ENCODE results near the gene LRRC2.
"Not testable (repeated sequence)": the region's sequence is repeated elsewhere in the genome, so short reads cannot be mapped to it uniquely, and the experiment has no call there.

Gene LRRC2, protein sequence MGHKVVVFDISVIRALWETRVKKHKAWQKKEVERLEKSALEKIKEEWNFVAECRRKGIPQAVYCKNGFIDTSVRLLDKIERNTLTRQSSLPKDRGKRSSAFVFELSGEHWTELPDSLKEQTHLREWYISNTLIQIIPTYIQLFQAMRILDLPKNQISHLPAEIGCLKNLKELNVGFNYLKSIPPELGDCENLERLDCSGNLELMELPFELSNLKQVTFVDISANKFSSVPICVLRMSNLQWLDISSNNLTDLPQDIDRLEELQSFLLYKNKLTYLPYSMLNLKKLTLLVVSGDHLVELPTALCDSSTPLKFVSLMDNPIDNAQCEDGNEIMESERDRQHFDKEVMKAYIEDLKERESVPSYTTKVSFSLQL

DNA sequence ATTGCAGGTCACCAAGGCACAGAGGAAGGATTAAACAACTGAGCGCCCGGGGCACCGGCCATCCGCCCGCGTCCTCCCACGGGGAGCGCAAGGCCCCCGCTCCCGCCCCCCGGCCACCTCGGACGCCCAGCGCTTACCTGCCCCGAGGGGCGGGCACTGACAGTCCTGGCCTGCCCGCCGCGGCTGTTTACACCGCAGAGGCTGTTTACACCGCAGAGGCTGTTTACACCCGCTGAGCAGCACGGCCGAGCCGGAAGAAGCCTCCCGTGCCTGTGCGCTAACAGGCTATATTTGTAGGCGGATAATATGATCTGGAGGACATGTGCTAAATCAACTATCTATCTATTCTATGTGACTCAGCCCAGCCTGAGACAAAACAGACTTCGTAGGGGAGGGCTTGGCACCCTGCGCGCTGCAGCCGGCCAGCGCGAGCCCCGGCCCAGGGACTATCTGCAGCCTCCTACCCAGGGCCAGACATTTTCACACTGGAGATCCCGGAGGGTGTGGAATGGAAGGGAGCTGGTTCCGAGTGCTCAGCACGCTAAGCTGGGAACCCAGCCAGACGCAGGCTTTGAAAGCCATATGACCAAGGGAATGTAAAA, at the start of gene LRRC2:
LRRC2 (minus strand) TSS at position 263 of the 602 bp plus-strand sequence. CDS start 14,711 bp downstream, outside the sequence.
- DNase-seq (ENCODE audit: low spot score), result peak; percentile 21

DNA sequence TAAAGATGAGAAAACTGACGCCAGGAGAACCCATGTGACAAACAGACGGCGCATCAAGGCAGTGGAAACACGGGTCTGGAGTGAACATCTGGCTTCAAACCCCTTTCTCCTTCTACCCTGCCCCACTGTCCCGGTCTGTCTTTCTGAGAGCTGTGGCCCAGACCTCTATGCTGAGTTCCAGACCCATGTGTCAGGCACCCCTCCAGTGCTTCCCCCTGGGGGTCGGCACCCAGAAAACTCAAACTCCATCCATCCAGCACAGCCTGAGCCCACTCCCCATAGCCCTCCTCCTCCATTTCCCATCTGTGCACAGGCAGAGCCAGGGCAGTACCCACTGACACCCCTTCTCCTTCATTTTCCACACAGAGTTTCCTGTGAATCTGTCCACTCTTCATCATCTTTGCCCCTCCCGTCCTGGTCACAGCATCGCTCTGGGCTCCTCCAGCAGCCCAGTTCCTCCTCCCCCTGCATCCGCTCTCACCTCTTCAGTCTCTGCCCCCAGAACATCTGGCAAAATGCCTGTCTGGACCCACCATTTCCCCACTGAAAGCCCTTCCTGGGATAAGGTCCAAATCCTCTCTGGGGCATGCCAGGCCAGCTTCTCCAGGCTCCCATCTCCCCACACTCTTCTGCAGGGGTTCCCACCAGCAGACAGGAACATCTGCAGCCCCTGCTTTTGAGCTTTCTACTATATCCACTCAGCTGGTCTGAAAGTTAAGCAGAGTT, 49.1 kb upstream of the LRRC2 start:
- no peak for DNase-seq (ENCODE audit: low spot score)

DNA sequence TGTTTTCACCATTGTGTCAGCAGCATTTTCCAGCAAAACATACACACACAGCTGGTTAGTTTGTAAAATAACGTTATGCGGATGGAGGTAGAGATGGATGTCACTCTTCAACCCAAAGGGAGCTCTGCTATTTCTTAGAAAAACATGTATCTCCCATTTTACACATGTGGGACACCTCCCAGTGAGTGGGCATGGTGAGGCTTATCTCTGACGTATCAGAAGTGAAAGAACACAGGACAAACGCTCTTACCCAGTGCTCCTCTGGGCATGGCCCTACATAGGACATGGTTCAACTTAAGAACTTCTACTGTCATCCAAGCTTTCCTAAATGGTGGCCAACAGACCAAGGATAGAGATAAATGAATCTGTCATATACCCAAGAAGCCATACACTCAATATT, 48.3 kb upstream of the LRRC2 start:
- DNase-seq (ENCODE audit: low spot score), result no peak

DNA sequence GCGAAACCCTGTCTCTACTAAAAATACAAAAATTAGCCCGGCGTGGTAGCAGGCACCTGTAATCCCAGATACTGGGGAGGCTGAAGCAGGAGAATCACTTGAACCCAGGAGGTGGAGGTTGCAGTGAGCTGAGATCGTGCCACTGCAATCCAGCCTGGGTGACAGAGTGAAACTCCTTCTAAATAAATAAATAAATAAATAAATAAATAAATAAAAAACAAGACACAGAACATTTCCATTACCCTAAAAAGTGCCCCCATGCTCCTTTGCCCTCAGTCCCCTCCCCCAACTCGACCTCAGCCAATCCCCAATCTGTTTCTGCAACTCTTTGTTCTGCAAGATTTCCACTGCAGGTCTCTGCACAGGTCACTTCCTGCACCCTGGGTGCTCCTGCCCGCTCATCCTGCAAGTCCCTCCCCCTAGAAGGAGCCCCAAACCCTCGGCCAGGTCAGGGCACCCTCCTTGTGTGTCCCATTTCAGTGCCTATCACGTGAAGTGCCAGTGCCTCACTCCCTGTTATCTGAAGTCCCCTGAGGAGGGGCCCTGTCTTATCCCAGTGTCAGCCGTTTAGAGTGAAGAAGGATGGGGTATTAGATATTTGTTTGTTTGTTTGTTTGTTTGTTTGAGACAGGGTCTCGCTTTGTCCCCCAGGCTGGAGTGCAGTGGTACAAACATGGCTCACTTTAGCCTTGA, 47.4 kb upstream of the LRRC2 start:
- no peak for DNase-seq (ENCODE audit: low spot score)

DNA sequence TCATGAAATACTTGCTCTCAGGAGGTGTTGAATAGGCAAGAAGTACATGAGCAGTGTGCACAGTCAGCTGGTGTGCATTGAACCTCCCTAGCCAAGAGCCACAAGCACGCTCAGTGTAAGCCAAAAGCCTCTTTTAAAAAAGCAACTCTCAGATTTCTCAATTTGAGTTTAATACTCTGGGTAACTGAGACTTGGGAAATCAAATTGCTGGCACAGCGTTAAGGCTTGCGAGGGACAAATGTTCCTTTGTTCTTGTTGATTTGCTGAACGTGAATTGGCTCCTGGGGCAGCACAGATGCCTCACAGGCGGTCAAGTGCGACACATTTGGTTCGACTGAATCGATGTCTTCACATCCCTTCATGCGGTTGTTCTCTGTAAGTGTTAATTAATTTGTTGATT, 46.2 kb upstream of the LRRC2 start, which contains the start of gene FAM240A:
FAM240A (plus strand) TSS at position 202 of the 400 bp plus-strand sequence; CDS start at position 361, 159 bp downstream.
- no peak for DNase-seq (ENCODE audit: low spot score)

DNA sequence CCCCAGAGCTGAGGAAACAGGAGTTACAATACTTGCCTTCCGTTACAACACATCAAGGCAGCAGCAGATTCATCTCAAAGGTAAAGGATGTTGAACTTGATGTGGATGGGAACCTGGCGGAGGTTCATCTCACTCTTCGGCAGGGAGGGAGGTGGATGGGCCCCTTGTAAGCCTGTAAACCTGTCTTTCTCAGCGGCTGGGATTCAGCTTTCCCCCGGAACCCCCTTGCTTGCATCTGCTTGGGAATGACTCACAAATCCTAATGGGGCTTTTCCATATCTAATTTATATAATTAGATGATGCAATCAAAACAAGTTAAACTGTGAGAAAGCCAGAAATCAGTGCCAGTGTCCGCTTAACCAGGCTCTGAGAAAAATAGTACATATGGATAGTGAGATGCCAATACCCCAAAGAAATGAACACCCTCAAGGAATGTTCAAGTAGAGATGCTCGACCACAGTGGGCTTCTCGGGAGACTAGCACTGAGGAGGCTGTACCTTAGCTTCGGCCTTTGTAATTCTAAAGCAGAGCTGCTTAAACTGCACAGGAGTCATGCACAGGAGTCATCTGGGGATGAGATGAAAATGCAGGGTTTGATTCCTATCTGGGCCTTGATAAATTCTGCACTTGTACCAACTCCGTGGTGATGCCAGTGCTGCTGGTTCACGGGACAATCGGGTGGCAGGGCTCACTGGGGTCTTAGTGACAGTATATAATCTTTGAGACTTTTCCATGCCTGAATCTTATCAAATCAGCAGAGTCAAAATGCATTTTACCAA, 44.0 kb upstream of the LRRC2 start:
- no peak for DNase-seq (ENCODE audit: low spot score)

DNA sequence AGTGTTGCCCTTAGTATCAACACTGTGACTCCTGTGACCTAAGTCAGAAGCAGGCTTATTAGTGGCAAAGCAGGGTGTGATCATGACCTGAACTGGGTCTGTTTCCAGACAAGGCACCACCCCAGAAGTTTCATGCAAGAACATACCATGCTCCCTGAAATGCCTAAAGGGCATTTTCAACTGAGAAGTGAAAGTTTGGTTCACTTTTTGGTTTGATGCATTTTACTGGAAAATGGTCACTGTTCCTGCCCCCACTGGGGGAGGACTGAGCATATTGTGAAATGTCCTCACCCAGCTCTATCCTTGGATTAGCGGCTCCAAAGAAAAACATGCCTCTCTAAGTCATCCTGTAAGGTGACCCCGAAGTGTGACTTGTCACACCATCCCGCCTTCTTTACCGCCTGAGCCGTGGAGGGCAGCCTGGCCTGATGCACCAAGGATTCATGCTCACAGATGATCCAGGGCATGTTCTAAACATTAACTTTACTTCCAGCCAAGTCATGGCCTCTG, 43.2 kb upstream of the LRRC2 start:
- DNase-seq (ENCODE audit: low spot score), result no peak

DNA sequence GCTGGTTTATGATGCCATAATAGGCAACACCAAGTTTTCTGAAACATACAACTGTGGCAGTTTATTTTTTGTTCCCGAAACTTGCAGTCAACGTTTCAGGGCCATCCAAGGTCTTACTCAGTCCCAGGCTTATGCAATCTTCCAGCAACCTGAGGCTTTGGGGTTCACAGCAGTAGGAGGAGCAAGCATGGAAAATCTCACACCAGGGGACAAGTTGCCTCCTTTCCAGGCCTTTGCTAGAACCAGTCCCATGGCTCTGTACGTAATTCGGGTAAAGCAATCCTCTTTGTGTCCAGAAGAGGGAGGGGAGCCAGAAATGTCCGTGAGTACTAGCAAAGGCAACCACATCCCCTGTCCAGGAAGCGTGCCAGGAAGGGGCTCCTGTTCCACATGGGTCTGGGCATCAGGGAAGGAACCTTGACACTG, 41.5 kb upstream of the LRRC2 start:
- DNase-seq (ENCODE audit: low spot score), result no peak

DNA sequence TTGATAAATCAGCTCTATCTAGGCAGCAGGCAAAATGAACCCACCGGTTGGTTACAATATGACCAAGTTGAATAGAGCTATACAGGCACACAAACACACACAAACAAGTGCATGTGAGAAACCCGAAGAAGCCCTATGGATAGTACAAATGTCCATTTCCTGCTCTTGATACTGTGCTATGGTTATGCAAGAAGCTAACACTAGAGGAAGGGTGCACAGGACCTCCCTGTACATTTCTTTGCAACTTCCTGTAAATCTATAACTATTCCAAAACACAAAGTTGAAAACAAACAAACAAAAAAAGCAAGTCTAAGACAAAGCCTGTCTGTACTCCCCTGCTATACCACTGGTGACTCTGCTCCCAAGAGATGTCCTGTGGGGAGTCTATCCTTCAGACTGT, 38.0 kb upstream of the LRRC2 start:
- DNase-seq (ENCODE audit: low spot score), result no peak

DNA sequence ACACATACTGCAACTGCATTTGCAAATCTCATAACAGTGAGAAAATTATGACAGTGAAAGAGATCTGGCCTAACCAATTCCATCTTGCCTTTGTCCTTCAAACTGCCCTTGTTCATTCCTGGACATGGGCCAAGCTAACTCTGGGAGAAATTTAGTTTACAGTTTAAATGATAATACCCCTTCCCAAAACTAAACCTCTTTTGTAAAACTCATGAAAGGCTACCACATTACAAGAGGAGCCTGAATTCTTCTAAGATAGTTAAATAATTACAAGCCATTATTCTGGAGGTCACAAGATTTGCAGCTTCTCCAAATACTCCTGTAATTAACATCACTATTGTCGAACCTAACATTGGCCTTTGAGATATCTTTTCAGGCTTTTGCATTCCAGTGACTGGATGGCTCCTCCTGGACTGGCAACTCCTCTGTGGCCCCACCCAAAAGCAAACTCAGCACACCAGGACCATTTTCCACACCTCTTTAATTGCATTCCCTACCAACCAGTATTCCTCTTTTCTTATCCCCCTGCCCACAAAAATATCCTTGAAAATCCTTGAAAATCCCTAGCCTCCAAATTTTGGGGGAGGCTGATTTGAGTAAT, 37.4 kb upstream of the LRRC2 start:
- DNase-seq (ENCODE audit: low spot score), result no peak

DNA sequence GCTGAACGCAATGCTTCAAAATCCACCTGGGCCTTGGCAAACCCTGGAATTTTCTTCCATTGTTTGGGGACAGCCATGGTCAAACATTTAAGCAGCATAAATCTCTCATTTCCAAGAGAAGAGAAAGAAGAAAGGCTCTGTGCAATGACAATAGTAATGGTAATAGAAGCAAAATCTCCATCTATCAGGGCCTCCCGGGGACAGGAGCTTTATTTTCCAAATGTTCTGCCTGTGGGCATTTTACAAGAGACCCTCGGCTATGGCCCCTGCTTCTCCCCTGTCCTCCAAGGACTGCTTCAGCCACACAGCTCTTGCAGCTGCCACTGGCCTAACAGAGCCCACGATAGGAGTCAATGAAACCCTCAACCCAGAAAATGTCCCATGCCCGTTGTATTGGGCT, 33.5 kb upstream of the LRRC2 start:
- no peak for DNase-seq (ENCODE audit: low spot score)

DNA sequence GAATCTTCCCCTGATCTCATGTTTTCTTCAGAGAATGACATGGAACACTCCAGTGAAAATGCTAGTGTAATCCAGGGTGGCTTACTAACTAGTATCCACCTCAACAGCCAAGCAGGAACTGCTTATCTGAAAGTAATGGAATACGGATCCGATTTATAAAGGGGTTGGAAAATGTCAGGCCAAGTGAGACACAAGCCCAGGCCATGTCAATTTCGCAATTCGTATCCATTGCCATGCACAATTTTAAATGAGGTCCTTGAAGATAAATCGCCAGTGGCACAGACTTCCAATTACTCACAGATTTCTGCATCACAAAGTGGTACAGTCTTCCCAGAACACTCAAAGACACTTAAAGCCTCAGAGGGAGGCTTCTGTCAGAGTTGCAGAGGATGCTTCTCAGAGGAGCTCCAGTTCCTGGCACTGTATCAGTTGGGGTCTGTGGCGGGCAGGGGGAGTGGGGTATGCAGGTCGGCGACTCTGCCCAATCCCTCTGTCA, 29.8 kb upstream of the LRRC2 start:
- DNase-seq (ENCODE audit: low spot score), result no peak

DNA sequence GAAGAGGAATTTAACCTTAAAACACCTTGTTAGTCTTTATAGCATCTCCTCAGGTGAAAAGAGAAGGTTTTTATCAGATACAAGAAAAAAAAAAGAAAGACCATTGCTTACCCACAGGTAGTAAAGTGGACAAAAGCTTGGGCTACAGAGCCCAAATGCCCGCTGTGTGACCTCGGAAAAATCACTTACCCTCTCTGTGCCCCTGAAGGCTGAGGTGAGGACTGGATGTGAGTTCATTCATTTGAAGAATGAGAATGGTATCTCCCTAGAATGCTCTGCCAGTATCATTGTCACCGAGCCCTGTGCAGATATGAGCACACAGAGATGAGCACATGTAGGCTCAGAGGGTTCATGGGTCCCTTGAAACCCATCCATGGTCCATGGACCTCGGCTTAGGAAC, 28.6 kb upstream of the LRRC2 start:
- no peak for DNase-seq (ENCODE audit: low spot score)

DNA sequence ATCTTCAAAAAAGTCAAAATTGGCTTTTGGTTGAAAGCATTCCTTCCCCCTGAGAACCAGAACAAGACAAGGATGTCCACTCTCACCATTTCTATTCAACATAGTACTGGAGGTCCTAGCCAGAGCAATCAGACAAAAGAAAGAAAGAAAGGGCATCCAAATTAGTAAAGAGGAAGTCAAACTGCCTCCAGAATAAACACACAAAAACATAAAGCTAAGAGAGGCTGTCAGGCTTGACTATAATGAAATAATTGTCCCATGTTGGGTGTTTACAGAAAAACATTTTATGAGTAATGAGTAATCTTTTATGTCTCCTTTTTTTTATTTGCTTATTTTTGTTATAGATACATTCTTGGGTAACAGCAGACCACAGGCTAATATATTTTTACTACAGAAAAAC, 27.9 kb upstream of the LRRC2 start:
- no peak for DNase-seq (ENCODE audit: low spot score)

DNA sequence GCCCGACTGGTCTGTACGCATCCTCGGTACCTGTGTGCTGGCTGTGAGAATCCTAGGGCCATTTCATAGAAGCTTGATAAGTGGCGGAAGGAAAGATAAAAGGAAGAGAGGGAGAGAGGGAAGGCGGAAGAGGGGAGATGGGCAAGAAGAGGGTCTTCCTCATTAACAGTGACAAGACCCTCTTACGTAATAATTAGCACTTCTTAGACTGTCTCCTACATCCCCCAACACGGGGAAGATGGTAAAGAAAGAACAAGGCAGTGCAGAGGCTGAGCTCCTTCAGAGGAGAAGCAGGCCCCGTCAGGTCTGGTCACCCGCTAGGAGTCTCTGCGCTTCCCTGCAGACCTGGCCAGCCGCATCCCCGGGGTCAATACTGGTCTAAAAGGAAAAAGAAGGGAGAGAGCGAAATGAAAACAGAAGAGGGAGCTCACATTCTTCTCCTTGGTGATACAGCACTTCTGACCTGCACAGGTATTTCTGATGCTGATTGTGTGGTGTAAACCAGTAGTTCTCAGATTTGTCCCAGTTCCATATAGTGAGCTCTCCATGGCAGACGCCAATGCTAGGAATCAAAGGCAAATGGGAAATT, 27.3 kb upstream of the LRRC2 start:
- no peak for DNase-seq (ENCODE audit: low spot score)

DNA sequence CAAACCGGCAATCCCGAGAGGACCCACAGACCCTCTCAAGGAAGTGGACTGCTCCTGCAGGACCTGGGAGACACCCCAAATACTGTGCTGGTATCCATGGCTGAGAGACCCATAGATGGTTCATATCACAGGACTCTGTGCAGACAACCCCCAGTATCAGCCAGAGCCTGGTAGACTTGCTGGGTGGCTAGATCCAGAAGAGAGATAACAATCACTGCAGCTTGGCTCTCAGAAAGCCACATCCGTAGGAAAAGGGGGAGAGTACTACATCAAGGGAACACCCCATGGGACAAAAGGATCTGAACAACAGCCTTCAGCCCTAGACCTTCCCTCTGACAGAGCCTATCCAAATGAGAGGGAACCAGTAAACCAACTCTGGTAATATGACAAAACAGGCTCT, 21.2 kb upstream of the LRRC2 start:
- not testable (repeated sequence) for DNase-seq (ENCODE audit: low spot score)

DNA sequence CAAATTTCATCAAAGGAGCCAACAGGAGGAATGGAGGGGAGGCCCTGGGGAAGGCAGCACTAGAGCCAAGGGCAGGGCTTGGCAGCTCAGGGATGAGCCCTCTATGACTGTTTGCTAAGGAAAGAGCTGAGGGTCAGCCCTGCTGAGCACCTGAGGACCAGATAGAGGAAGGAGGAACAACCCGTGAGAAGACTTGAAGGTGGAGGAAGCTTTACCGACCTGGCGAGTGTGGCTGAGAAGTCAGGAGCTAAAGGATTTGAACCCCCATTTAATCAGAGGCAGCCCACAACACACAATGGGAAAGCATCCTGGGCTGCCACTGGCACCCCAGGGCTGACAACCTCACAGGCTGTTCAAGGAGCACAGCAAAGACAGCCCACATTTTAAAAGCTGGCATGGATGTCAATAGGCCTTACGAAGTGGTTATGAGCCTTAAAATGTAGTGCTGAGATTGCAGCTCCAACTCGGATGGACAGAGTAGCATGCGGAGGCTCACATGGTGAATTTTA, 20.7 kb upstream of the LRRC2 start:
- DNase-seq (ENCODE audit: low spot score), result no peak

DNA sequence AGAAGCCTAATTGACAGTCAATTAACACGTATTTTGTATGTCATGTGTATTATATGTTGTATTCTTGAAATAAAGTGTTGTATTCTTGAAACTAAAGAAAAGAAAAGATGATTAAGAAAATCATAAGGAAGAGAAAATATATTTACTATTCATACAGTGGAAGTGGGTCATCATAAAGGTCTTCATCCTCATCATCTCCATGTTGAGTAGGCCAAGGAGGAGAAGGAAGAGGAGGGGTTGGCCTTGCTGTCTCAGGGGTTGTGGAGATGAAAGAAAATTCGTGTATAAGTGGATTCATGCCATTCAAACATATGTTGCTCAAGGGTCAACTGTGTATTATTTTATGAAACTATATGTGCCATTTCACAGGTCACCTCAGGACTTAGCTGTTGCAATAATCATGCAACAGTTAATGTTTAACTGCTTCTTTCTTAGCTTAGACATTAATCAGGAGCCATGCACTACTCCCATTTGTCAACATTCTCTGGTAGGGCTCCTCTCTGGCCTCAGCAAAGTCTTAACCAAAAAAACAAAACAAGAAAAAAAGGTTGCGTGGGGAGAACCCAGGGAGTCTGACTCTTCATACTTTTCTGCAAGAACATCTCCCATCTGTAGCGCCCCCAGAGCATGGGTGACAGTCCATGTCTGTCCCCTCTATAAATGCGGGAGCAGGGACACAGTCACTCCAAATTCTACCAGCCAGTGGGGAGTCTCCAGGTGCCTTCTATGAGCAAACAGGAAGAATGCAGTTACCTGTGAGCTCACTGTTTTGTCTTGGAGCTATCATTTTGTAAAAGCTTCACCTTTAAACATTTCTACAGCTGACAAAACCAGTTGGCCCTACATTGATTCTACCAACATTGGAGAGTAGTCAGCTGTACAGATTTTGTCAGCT, 19.9 kb upstream of the LRRC2 start:
- DNase-seq (ENCODE audit: low spot score), result no peak
